IMR-90 (cell line): Measurements from ENCODE around the gene NUDT1. TPM values are rescaled to one million over a fixed set of nuclear protein-coding genes. Genes with fewer than 3 reads are reported as not detected.

Source experiments
- ATAC-seq: fragments of 200-7000 bp; cut with Tn5 transposase; 2 replicates; pipeline ENCODE4 v1.9.1; 2020; ENCODE audit warnings: low read depth, mild to moderate bottlenecking, moderate library complexity
- BruUV-seq: library from RNA; stranded (reverse); fragments of 400-500 nt; replicated peaks from 2 replicates; lab custom pipeline; 2021; lab: Mats Ljungman, UMichigan
- CTCF ChIA-PET: fragments of 300-600 bp; formaldehyde crosslinking; extraction: SDS; loops from one replicate; lab custom pipeline; 2021; ENCODE audit warnings: antibody characterized with exemption; lab: Yijun Ruan, JAX
- POLR2A ChIA-PET: fragments of 300-600 bp; sonication (Branson Sonifier 250); formaldehyde crosslinking; loops from one replicate; lab custom pipeline; 2022; ENCODE audit warnings: antibody characterized with exemption; ENCODE audit not compliant: unreplicated experiment; lab: Charles Lee
- DNase-seq: peaks from one replicate; pipeline ENCODE4 v3.0.0; 2013
- H2AFZ ChIP-seq: replicated peaks from 2 replicates; pipeline ENCODE3; 2013; ENCODE audit warnings: low read length, mild to moderate bottlenecking; ENCODE audit not compliant: poor library complexity
- H2AK5ac ChIP-seq: 2 replicates; pipeline ENCODE4 v1.6.1; 2013; ENCODE audit warnings: low read depth, low read length, inconsistent platforms
- H2AK9ac ChIP-seq: replicated peaks from 2 replicates; pipeline ENCODE3; 2013; ENCODE audit warnings: mild to moderate bottlenecking, low read depth, low read length, moderate library complexity; ENCODE audit not compliant: poor library complexity
- H2BK120ac ChIP-seq: 2 replicates; pipeline ENCODE4 v1.6.1; 2013; ENCODE audit warnings: low read depth, low read length, inconsistent platforms
- H2BK15ac ChIP-seq: 3 replicates; pipeline ENCODE4 v1.6.1; 2013; ENCODE audit warnings: low read depth, low read length, inconsistent platforms
- H2BK20ac ChIP-seq: 2 replicates; pipeline ENCODE4 v1.6.1; 2013; ENCODE audit warnings: low read depth, mild to moderate bottlenecking, inconsistent platforms, low read length, moderate library complexity
- H2BK5ac ChIP-seq: 2 replicates; pipeline ENCODE4 v1.6.1; 2013; ENCODE audit warnings: mild to moderate bottlenecking, low read depth, low read length, inconsistent platforms; ENCODE audit not compliant: poor library complexity, severe bottlenecking
- H3K14ac ChIP-seq: replicated peaks from 2 replicates; pipeline ENCODE4 v1.6.1; 2013; ENCODE audit warnings: low read depth, low read length, inconsistent platforms
- H3K18ac ChIP-seq: 2 replicates; pipeline ENCODE4 v1.6.1; 2013; ENCODE audit warnings: low read depth, low read length, control low read depth
- H3K23ac ChIP-seq: 2 replicates; pipeline ENCODE4 v1.6.1; 2013; ENCODE audit warnings: low read depth, low read length, inconsistent platforms
- H3K27ac ChIP-seq: 2 replicates; pipeline ENCODE4 v1.5.1; 2013; ENCODE audit warnings: mild to moderate bottlenecking, control low read depth, low read length; ENCODE audit not compliant: insufficient read depth
- H3K27me3 ChIP-seq: 2 replicates; pipeline ENCODE4 v1.6.1; 2013; ENCODE audit warnings: low read length; ENCODE audit not compliant: control insufficient read depth, insufficient read depth
- H3K36me3 ChIP-seq: 2 replicates; pipeline ENCODE4 v1.6.1; 2013; ENCODE audit warnings: low read length, mixed read lengths; ENCODE audit not compliant: control insufficient read depth, insufficient read depth
- H3K4ac ChIP-seq: 2 replicates; pipeline ENCODE4 v1.6.1; 2013; ENCODE audit warnings: low read depth, low read length, inconsistent platforms
- H3K4me1 ChIP-seq: 2 replicates; pipeline ENCODE4 v1.6.1; 2013; ENCODE audit warnings: low read length, mixed read lengths; ENCODE audit not compliant: control insufficient read depth, insufficient read depth
- H3K4me2 ChIP-seq: 2 replicates; pipeline ENCODE4 v1.6.1; 2013; ENCODE audit warnings: low read depth, mild to moderate bottlenecking, control low read depth, low read length, moderate library complexity
- H3K4me3 ChIP-seq: 2 replicates; pipeline ENCODE4 v1.5.1; 2013; ENCODE audit warnings: low read depth, mild to moderate bottlenecking, control low read depth, low read length, moderate library complexity; ENCODE audit not compliant: insufficient read depth
- H3K56ac ChIP-seq: 2 replicates; pipeline ENCODE4 v1.6.1; 2013; ENCODE audit warnings: low read length, inconsistent platforms; ENCODE audit not compliant: insufficient read depth; ENCODE audit errors: extremely low read depth
- H3K79me1 ChIP-seq, 2 experiments: 2 replicates each; pipeline ENCODE4 v1.6.1; 2013; ENCODE audit warnings: low read length in 2 of 2, inconsistent platforms in 1 of 2, low read depth in 1 of 2
- H3K9ac ChIP-seq: 2 replicates; pipeline ENCODE4 v1.6.1; 2013; ENCODE audit warnings: low read depth, low read length, control low read depth
- H3K9me1 ChIP-seq: 2 replicates; pipeline ENCODE4 v1.6.1; 2013; ENCODE audit warnings: low read length, inconsistent platforms; ENCODE audit not compliant: insufficient read depth
- H3K9me3 ChIP-seq: 2 replicates; pipeline ENCODE4 v1.6.1; 2013; ENCODE audit warnings: low read length; ENCODE audit not compliant: control insufficient read depth, insufficient read depth
- H4K20me1 ChIP-seq: 2 replicates; pipeline ENCODE4 v1.6.1; 2013; ENCODE audit warnings: low read length, inconsistent platforms; ENCODE audit not compliant: insufficient read depth
- H4K5ac ChIP-seq: 2 replicates; pipeline ENCODE4 v1.6.1; 2013; ENCODE audit warnings: mild to moderate bottlenecking, low read depth, low read length, control low read depth
- H4K8ac ChIP-seq, 2 experiments: 2 replicates each; pipeline ENCODE4 v1.6.1; 2013; ENCODE audit warnings: low read depth in 2 of 2, low read length in 2 of 2, control low read depth in 1 of 2, inconsistent platforms in 1 of 2
- H4K91ac ChIP-seq: 2 replicates; pipeline ENCODE4 v1.6.1; 2013; ENCODE audit warnings: low read depth, low read length, inconsistent platforms; ENCODE audit not compliant: insufficient read depth
- BHLHE40 ChIP-seq: fragments of 150-350 bp; IDR thresholded peaks from 2 replicates; pipeline ENCODE4 v1.6.1; 2016; ENCODE audit warnings: mild to moderate bottlenecking, low read depth, low read length
- CEBPB ChIP-seq: IDR thresholded peaks from 2 replicates; pipeline ENCODE4 v1.6.1; 2012; ENCODE audit warnings: low read depth, low read length, improper control_type of control experiment
- CHD1 ChIP-seq: IDR thresholded peaks from 2 replicates; pipeline ENCODE4 v1.6.1; 2012; ENCODE audit warnings: low read depth, low read length, improper control_type of control experiment
- FOS ChIP-seq: fragments of 150-350 bp; IDR thresholded peaks from 2 replicates; pipeline ENCODE4 v1.6.1; 2016; ENCODE audit warnings: low read depth, low read length
- MAFK ChIP-seq: IDR thresholded peaks from 2 replicates; pipeline ENCODE4 v1.6.1; 2012; ENCODE audit warnings: low read depth, low read length, improper control_type of control experiment
- MAZ ChIP-seq: IDR thresholded peaks from 2 replicates; pipeline ENCODE4 v1.6.1; 2012; ENCODE audit warnings: low read depth, mild to moderate bottlenecking, low read length, improper control_type of control experiment, moderate library complexity, borderline replicate concordance
- MXI1 ChIP-seq: IDR thresholded peaks from 2 replicates; pipeline ENCODE4 v1.6.1; 2012; ENCODE audit warnings: low read depth, mild to moderate bottlenecking, low read length, moderate library complexity, borderline replicate concordance
- NFE2L2 ChIP-seq: fragments of 150-350 bp; IDR thresholded peaks from 2 replicates; pipeline ENCODE4 v1.6.1; 2016; ENCODE audit warnings: low read depth, mild to moderate bottlenecking, low read length
- POLR2A ChIP-seq: IDR thresholded peaks from 2 replicates; pipeline ENCODE4 v1.6.1; 2012; ENCODE audit warnings: mild to moderate bottlenecking, low read depth, low read length
- RAD21 ChIP-seq: IDR thresholded peaks from 2 replicates; pipeline ENCODE4 v1.6.1; 2012; ENCODE audit warnings: low read length, improper control_type of control experiment
- RCOR1 ChIP-seq: IDR thresholded peaks from 2 replicates; pipeline ENCODE4 v1.6.1; 2012; ENCODE audit warnings: mild to moderate bottlenecking, low read length, improper control_type of control experiment; ENCODE audit not compliant: insufficient replicate concordance
- RFX5 ChIP-seq: IDR thresholded peaks from 2 replicates; pipeline ENCODE4 v1.8.0; 2012; ENCODE audit warnings: low read depth, mild to moderate bottlenecking, low read length, moderate library complexity
- SMC3 ChIP-seq: fragments of 150-350 bp; IDR thresholded peaks from 2 replicates; pipeline ENCODE4 v1.6.1; 2016; ENCODE audit warnings: low read depth, mild to moderate bottlenecking, antibody characterized with exemption, low read length, moderate library complexity
- WGBS, 2 experiments: methylation state at CpG; one replicate each; pipeline versions ENCODE4 v1.1.5 to v1.1.7; 2013; ENCODE audit warnings: missing lambda C conversion rate in 2 of 2; ENCODE audit not compliant: insufficient read length in 1 of 2; ENCODE audit errors: extremely low coverage in 2 of 2; 5-methylcytosine and 5-hydroxymethylcytosine counted together
- dilution Hi-C: fragments of 300-500 bp; cut with HindIII; formaldehyde crosslinking; loops from one replicate; pipeline ENCODE4 v1.14.3; 2018; ENCODE audit warnings: low sequenced_read_pairs; ENCODE audit not compliant: unreplicated experiment
- in situ Hi-C: fragments of 300-500 bp; cut with MboI; formaldehyde crosslinking; loops from 3 replicates; pipeline ENCODE4 v1.14.3; 2019; ENCODE audit warnings: low sequenced_read_pairs, inconsistent platforms, mixed read lengths
- intact Hi-C: fragments of 100-400 bp; cut with micrococcal nuclease; formaldehyde crosslinking; loops from 2 replicates; pipeline ENCODE4 v1.10.0; 2022
- polyA plus RNA-seq, 3 experiments: library from polyadenylated mRNA; depleted of rRNA; stranded (reverse); fragments of >200 nt; gene quantifications; 2 replicates each; pipeline ENCODE4 v1.2.3, GENCODE V29; 2012; ENCODE audit warnings: low replicate concordance in 1 of 3
- total RNA-seq: library from RNA; depleted of rRNA; stranded (reverse); fragments of >200 nt; gene quantifications from 2 replicates; pipeline ENCODE4 v1.2.3, GENCODE V29; 2012
- TF ChIP-seq, protein P1 (sequence below): fragments of 150-350 bp; IDR thresholded peaks from 2 replicates; pipeline ENCODE4 v1.6.1; 2017; ENCODE audit warnings: mild to moderate bottlenecking, antibody characterized with exemption, low read length, low read depth
- TF ChIP-seq, protein P2 (sequence below): fragments of 150-350 bp; IDR thresholded peaks from 2 replicates; pipeline ENCODE4 v1.6.1; 2016; ENCODE audit warnings: low read depth, mild to moderate bottlenecking, low read length, moderate library complexity, borderline replicate concordance
- TF ChIP-seq, protein P3 (sequence below): conservative IDR thresholded peaks from 2 replicates; pipeline ENCODE4 v1.5.1; 2012; ENCODE audit warnings: mild to moderate bottlenecking, low read depth, low read length, improper control_type of control experiment

The NUDT1 gene
- total and polyA plus RNA-seq, 2 of the 4 experiments (the other 2 are of a cell fraction): 33.4 to 49.1 TPM

DNA sequence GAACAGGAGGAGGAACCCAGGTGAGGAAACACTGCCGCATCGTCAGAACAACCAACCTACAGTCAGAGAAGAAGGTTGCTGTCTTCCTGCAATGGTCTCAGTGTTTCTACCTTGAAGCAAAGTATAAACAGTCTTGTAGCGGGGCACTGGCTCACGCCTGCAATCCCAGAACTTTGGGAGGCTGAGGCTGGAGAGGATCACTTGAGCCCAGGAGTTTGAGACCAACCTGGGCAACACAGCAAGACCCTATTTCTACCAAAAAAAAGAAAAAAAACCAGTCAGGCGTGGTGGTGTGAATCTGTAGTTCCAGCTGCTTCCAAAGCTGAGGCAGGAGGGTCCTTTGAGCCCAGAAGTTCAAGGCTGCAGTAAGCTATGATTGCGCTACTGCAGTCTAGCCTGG is 48.9 kb downstream of the NUDT1 start:
- ATAC-seq: no peak
- H2BK15ac ChIP-seq: no peak overlapping the region
- intact Hi-C loops (no loop called here), dilution Hi-C loops (no loop called here), in situ Hi-C loops (no loop called here)
- H3K4me3 ChIP-seq: no peak overlapping the region
- DNase-seq: no peak
- ChIA-PET CTCF (interaction anchor here (0.6 kb wide), 1 partner anchor 119 kb away, joined by 3 read pairs; no protein-coding TSS in a partner anchor), POLR2A (no interaction called here)
- H2BK120ac ChIP-seq: no peak overlapping the region
- no peaks in the 10 kb centered on the region for H3K27me3 ChIP-seq
- no peaks in the 10 kb centered on the region for H3K36me3 ChIP-seq
- no peak overlapping the region for H2BK20ac ChIP-seq
- no peak overlapping the region for H3K23ac ChIP-seq
- no peak overlapping the region for H2AK9ac ChIP-seq
- H4K8ac ChIP-seq: no peak overlapping the region
- H3K4me1 ChIP-seq: no peaks in the 10 kb centered on the region
- peaks cover 7% of the 10 kb centered on the region; the same call in 1 of the 2 replicates for H3K9me1 ChIP-seq
- no peak overlapping the region for H3K4ac ChIP-seq
- no peak overlapping the region for H3K4me2 ChIP-seq
- H3K27ac ChIP-seq: no peak overlapping the region
- H4K5ac ChIP-seq: no peak overlapping the region
- H3K56ac ChIP-seq: no peak overlapping the region
- WGBS, 2 experiments: 100% methylated on average over 1 of the region's 6 CpGs; no CpG with 5 or more reads in 1 of the 2 experiments
- H4K91ac ChIP-seq: no peak overlapping the region
- H3K14ac ChIP-seq: no peak overlapping the region
- H2AFZ ChIP-seq: no peak overlapping the region
- H3K18ac ChIP-seq: no peak overlapping the region
- no peak overlapping the region for H2AK5ac ChIP-seq
- no peak overlapping the region for H3K9ac ChIP-seq
- BruUV-seq: no TSS peak
- peaks cover 20 to 55% of the 10 kb centered on the region in 2 experiments for H3K79me1 ChIP-seq
- no peak overlapping the region for H2BK5ac ChIP-seq
- no peaks in the 10 kb centered on the region for H3K9me3 ChIP-seq
- H4K20me1 ChIP-seq: peaks cover 3% of the 10 kb centered on the region; the same call in 1 of the 2 replicates
- TF ChIP-seq, protein P1, sequence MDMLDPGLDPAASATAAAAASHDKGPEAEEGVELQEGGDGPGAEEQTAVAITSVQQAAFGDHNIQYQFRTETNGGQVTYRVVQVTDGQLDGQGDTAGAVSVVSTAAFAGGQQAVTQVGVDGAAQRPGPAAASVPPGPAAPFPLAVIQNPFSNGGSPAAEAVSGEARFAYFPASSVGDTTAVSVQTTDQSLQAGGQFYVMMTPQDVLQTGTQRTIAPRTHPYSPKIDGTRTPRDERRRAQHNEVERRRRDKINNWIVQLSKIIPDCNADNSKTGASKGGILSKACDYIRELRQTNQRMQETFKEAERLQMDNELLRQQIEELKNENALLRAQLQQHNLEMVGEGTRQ: no peak
- no peak for TF ChIP-seq SMC3
- no peak for TF ChIP-seq RAD21
- TF ChIP-seq RCOR1: no peak
- TF ChIP-seq CEBPB: no peak
- TF ChIP-seq, protein P2, sequence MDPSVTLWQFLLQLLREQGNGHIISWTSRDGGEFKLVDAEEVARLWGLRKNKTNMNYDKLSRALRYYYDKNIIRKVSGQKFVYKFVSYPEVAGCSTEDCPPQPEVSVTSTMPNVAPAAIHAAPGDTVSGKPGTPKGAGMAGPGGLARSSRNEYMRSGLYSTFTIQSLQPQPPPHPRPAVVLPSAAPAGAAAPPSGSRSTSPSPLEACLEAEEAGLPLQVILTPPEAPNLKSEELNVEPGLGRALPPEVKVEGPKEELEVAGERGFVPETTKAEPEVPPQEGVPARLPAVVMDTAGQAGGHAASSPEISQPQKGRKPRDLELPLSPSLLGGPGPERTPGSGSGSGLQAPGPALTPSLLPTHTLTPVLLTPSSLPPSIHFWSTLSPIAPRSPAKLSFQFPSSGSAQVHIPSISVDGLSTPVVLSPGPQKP: no peak
- TF ChIP-seq CHD1: no peak
- TF ChIP-seq MXI1: no peak
- TF ChIP-seq BHLHE40: no peak
- no peak for TF ChIP-seq POLR2A
- TF ChIP-seq FOS: no peak
- TF ChIP-seq RFX5: no peak
- no peak for TF ChIP-seq MAZ
- TF ChIP-seq, protein P3, sequence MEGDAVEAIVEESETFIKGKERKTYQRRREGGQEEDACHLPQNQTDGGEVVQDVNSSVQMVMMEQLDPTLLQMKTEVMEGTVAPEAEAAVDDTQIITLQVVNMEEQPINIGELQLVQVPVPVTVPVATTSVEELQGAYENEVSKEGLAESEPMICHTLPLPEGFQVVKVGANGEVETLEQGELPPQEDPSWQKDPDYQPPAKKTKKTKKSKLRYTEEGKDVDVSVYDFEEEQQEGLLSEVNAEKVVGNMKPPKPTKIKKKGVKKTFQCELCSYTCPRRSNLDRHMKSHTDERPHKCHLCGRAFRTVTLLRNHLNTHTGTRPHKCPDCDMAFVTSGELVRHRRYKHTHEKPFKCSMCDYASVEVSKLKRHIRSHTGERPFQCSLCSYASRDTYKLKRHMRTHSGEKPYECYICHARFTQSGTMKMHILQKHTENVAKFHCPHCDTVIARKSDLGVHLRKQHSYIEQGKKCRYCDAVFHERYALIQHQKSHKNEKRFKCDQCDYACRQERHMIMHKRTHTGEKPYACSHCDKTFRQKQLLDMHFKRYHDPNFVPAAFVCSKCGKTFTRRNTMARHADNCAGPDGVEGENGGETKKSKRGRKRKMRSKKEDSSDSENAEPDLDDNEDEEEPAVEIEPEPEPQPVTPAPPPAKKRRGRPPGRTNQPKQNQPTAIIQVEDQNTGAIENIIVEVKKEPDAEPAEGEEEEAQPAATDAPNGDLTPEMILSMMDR: no peak
- TF ChIP-seq NFE2L2: no peak
- no peak for TF ChIP-seq MAFK
